ENCODE results near the gene PAX8. TPM values are rescaled to one million over a fixed set of nuclear protein-coding genes. Genes with fewer than 3 reads are reported as not detected.
A peak's percentile ranks its signal among the peaks of the same experiment; 100 is the strongest.

Gene PAX8
- total RNA-seq, 2 experiments from 2014 or later: 0.36 to 0.52 TPM

GRCh38 chr2:113202305-113203216, 76.2 kb downstream of the PAX8 start:
- peak overlapping the region in 1 of 2 donors; percentile 31 for H3K27ac ChIP-seq (ENCODE audit: low read depth in 1 of 2, low read length in 2 of 2)
- no peaks in the 10 kb centered on the region for H3K9me3 Mint-ChIP-seq

GRCh38 chr2:113201496-113202304, 77.0 kb downstream of the PAX8 start:
- ATAC-seq (ENCODE audit: poor library complexity) (no peak), DNase-seq (no peak)
- Mint-ChIP-seq H3K27me3 (no peaks in the 10 kb centered on the region), H3K4me3 (no peak overlapping the region), H3K36me3 (ENCODE audit: low read depth) (peaks cover 59% of the 10 kb centered on the region), H3K9me3 (no peaks in the 10 kb centered on the region), H3K27ac (no peak overlapping the region), H3K4me1 (ENCODE audit: low read depth) (peaks cover 26% of the 10 kb centered on the region)
- ChIA-PET POLR2A (interaction anchor here (6.4 kb wide), 1 partner anchor 27 kb away, joined by 38 read pairs; the partner anchor contains the start of gene PSD4), CTCF (interaction anchor here (1.0 to 4.4 kb wide), 2 partner anchors 64 to 188 kb away, joined by 4 to 40 read pairs; no protein-coding TSS in a partner anchor)
- Histone ChIP-seq H3K27me3 (ENCODE audit: control insufficient read depth in 1 of 2, insufficient read depth in 2 of 2, low read length in 2 of 2) (no peaks in the 10 kb centered on the region), H3K27ac (ENCODE audit: low read depth in 1 of 2, low read length in 2 of 2) (peak overlapping the region in 1 of 2 donors; percentile 31), H3K9me3 (ENCODE audit: control insufficient read depth in 1 of 2, insufficient read depth in 1 of 2, low read length in 2 of 2) (peaks cover 0 to 3% of the 10 kb centered on the region in 2 experiments), H3K4me1 (ENCODE audit: insufficient read depth, low read length) (peaks cover 23% of the 10 kb centered on the region), H3K4me3 (ENCODE audit: low read length) (no peak overlapping the region), H3K36me3 (ENCODE audit: insufficient read depth, low read length) (peaks cover 59% of the 10 kb centered on the region)
- intact Hi-C loops (cut with DNase I, micrococcal nuclease): loop anchor here in 1 of 2 experiments (5.0 kb wide), 1 partner anchor 219 kb away; no protein-coding TSS in a partner anchor
- TF ChIP-seq CTCF (IDR thresholded peaks at IDR 0.05): no peak

More at GRCh38 chr2:113202305-113203216, 76.2 kb downstream of the PAX8 start:
- Mint-ChIP-seq H3K27ac (peak overlapping the region; percentile 6), H3K4me1 (ENCODE audit: low read depth) (peaks cover 30% of the 10 kb centered on the region), H3K4me3 (no peak overlapping the region), H3K27me3 (no peaks in the 10 kb centered on the region), H3K36me3 (ENCODE audit: low read depth) (peaks cover 51% of the 10 kb centered on the region)
- Histone ChIP-seq H3K27me3 (ENCODE audit: control insufficient read depth in 1 of 2, insufficient read depth in 2 of 2, low read length in 2 of 2) (no peaks in the 10 kb centered on the region), H3K4me1 (ENCODE audit: insufficient read depth, low read length) (peaks cover 23% of the 10 kb centered on the region), H3K9me3 (ENCODE audit: control insufficient read depth in 1 of 2, insufficient read depth in 1 of 2, low read length in 2 of 2) (peaks cover 0 to 3% of the 10 kb centered on the region in 2 experiments), H3K4me3 (ENCODE audit: low read length) (no peak overlapping the region), H3K36me3 (ENCODE audit: insufficient read depth, low read length) (peaks cover 51% of the 10 kb centered on the region)
- ChIA-PET CTCF (interaction anchor here (0.6 to 4.4 kb wide), 5 partner anchors 8 to 64 kb away, joined by 4 to 40 read pairs (median 7); partner anchors contain the start of gene PSD4), POLR2A (interaction anchor here (0.9 to 6.4 kb wide), 3 partner anchors 21 to 45 kb away, joined by 3 to 38 read pairs (median 6); partner anchors contain the start of gene PSD4)
- ATAC-seq (ENCODE audit: poor library complexity) (no peak), DNase-seq (no peak)
- TF ChIP-seq CTCF (IDR thresholded peaks at IDR 0.05): no peak
- intact Hi-C loops (cut with DNase I, micrococcal nuclease): loop anchor here in 1 of 2 experiments (5.0 kb wide), 1 partner anchor 220 kb away; no protein-coding TSS in a partner anchor
